ENCODE measurements around the gene AR. TPM values are rescaled to one million over a fixed set of nuclear protein-coding genes. Genes with fewer than 3 reads are reported as not detected.

The AR gene
- total and polyA plus RNA-seq, 10 of the 15 experiments (the other 5 are each of a cell fraction or from before 2014, with no cell fraction given), result 0.07 to 0.09 (median 0.08) TPM; not detected in 7

DNA sequence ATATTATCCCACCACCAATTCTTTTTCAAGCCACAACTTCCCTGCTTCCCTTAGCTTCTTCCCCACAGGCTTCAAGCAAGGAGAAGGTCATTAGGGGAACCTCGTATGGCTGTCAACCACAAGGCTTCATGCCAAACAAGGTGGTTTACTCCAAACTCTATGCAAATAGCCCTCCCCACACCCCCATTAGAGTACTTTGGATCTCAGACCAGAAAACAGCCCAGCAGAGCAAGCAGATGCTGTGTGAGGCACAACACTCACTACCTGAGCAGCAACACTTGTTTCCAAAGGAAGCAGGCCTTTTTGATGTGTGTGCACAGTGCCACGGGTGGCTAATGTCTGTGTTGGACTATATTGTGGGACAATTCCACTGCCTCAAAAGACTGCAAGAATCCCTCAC is 189.0 kb downstream of the AR start (continued):
- TF ChIP-seq, protein P1, sequence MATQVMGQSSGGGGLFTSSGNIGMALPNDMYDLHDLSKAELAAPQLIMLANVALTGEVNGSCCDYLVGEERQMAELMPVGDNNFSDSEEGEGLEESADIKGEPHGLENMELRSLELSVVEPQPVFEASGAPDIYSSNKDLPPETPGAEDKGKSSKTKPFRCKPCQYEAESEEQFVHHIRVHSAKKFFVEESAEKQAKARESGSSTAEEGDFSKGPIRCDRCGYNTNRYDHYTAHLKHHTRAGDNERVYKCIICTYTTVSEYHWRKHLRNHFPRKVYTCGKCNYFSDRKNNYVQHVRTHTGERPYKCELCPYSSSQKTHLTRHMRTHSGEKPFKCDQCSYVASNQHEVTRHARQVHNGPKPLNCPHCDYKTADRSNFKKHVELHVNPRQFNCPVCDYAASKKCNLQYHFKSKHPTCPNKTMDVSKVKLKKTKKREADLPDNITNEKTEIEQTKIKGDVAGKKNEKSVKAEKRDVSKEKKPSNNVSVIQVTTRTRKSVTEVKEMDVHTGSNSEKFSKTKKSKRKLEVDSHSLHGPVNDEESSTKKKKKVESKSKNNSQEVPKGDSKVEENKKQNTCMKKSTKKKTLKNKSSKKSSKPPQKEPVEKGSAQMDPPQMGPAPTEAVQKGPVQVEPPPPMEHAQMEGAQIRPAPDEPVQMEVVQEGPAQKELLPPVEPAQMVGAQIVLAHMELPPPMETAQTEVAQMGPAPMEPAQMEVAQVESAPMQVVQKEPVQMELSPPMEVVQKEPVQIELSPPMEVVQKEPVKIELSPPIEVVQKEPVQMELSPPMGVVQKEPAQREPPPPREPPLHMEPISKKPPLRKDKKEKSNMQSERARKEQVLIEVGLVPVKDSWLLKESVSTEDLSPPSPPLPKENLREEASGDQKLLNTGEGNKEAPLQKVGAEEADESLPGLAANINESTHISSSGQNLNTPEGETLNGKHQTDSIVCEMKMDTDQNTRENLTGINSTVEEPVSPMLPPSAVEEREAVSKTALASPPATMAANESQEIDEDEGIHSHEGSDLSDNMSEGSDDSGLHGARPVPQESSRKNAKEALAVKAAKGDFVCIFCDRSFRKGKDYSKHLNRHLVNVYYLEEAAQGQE (IDR thresholded peaks at IDR 0.05; ENCODE audit: low read depth, low read length), result no peak

DNA sequence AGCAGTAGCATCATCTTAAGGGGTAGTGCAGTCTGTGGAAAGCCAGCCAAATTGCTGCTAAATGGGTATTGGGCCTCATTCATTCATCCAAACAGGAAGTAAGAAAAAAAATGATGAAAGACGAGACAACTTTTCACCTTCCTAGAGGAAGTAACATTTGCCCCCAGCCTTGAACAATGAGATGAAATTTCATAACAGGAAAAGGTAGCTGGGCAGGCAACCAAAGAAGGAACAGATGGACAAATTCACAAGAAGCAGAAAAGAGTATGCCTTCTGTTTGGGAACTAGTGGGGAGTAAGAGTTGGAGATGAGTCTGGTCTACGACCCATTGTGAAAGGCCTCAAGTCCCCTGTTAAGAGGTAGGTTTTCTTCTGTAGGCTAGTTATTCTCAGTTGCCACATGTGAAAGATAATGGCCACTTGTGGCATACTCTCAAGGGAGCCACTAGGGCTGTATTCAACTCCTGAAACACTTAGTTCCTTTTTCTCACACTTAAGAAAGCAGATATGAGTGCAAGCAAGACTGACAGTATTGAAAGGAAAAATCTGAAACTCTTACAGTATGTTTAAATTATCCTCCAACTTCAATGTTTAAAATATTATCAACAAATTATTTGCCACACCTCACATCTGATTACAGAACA is 190.4 kb downstream of the AR start:
- Histone ChIP-seq H3K4me2 (ENCODE audit: control insufficient read depth, insufficient read depth) (no peak overlapping the region), H3K4me3 (no peak overlapping the region), H3K27ac (ENCODE audit: control insufficient read depth, insufficient read depth) (no peak overlapping the region), H2AFZ (ENCODE audit: control insufficient read depth, low read depth, low read length) (no peak overlapping the region), H3K79me2 (ENCODE audit: control insufficient read depth, insufficient read depth, low read length) (no peaks in the 10 kb centered on the region), H3K36me3 (ENCODE audit: control insufficient read depth in 2 of 2, insufficient read depth in 2 of 2, low read length in 1 of 2) (no peaks in the 10 kb centered on the region), H4K20me1 (ENCODE audit: control insufficient read depth, insufficient read depth) (no peaks in the 10 kb centered on the region), H3K9me3 (replicated peaks; ENCODE audit: control insufficient read depth, insufficient read depth, low read length) (no peaks in the 10 kb centered on the region), H3K4me1 (ENCODE audit: control insufficient read depth, insufficient read depth, low read length) (no peaks in the 10 kb centered on the region), H3K27me3 (replicated peaks in 1 of 2; ENCODE audit: control insufficient read depth in 2 of 2, insufficient read depth in 2 of 2, low read length in 1 of 2) (no peaks in the 10 kb centered on the region), H3K9ac (ENCODE audit: control insufficient read depth, insufficient read depth, low read length) (no peak overlapping the region)
- no peak for DNase-seq (ENCODE audit: low read depth, low spot score)
- ChIA-PET CTCF (no interaction called here), RAD21 (ENCODE audit: unreplicated experiment) (no interaction called here), SMC1A (ENCODE audit: uncharacterized antibody, unreplicated experiment) (no interaction called here), POLR2A (no interaction called here)
- no TSS peak for BruUV-seq (replicated peaks)
- no peak for TF ChIP-seq NFYB (IDR thresholded peaks at IDR 0.05; ENCODE audit: insufficient read depth, low read depth, low read length)
- TF ChIP-seq, protein P2, sequence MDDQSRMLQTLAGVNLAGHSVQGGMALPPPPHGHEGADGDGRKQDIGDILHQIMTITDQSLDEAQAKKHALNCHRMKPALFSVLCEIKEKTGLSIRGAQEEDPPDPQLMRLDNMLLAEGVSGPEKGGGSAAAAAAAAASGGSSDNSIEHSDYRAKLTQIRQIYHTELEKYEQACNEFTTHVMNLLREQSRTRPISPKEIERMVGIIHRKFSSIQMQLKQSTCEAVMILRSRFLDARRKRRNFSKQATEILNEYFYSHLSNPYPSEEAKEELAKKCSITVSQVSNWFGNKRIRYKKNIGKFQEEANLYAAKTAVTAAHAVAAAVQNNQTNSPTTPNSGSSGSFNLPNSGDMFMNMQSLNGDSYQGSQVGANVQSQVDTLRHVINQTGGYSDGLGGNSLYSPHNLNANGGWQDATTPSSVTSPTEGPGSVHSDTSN (IDR thresholded peaks at IDR 0.05; ENCODE audit: insufficient replicate concordance, low read depth, low read length), result no peak
- peak; percentile 89 for TF ChIP-seq MEF2B (IDR thresholded peaks at IDR 0.05; ENCODE audit: partially characterized antibody, poor library complexity, severe bottlenecking)
- TF ChIP-seq KAT2A (conservative IDR thresholded peaks at IDR 0.05; ENCODE audit: control insufficient read depth, low read depth, low read length), result no peak
- WGBS (ENCODE audit: insufficient coverage, insufficient replicate concordance, low lambda C conversion rate, missing lambda C conversion rate), result 0% methylated on average over 2 of the region's 2 CpGs
- intact Hi-C loops (cut with micrococcal nuclease; ENCODE audit: unreplicated experiment), result no loop called here
- no peak for FAIRE-seq
- in situ Hi-C loops (cut with MboI), result no loop called here
- no peak for ATAC-seq

Data from GM12878 (cell line).